Tibial artery (tissue), 4 donors: Measurements from ENCODE around the gene KIF26A.
A peak's percentile ranks its signal among the peaks of the same experiment; 100 is the strongest.

Source experiments
- DNase-seq, 2 donors: peaks; one replicate each; pipeline ENCODE4 v3.0.0-alpha.2; 2019
- H3K27ac ChIP-seq, 2 donors: fragments of 200-600 bp; sonication (generic) in 1 of 2; 1 replicate in 1 of 2; 2 replicates in 1 of 2; pipeline ENCODE4 v1.5.1; 2018 to 2019; ENCODE audit warnings: mild to moderate bottlenecking in 1 of 2
- H3K27me3 ChIP-seq, 2 donors: fragments of 200-600 bp; sonication (generic) in 1 of 2; one replicate each; pipeline versions ENCODE4 v1.5.1 to v1.6.0; 2016 to 2019
- H3K36me3 ChIP-seq, 3 donors: fragments of 200-600 bp; sonication (generic) in 2 of 3; one replicate each; pipeline ENCODE4 v1.5.1; 2016 to 2019; ENCODE audit warnings: mild to moderate bottlenecking in 2 of 3
- H3K4me1 ChIP-seq, 4 donors: fragments of 200-600 bp; sonication (generic) in 2 of 4; 1 replicate in 3 of 4; 2 replicates in 1 of 4; pipeline ENCODE4 v1.5.1; 2016 to 2019
- H3K4me3 ChIP-seq, 2 donors: fragments of 200-600 bp; sonication (generic) in 1 of 2; 1 replicate in 1 of 2; 2 replicates in 1 of 2; pipeline ENCODE4 v1.5.1; 2018 to 2019; ENCODE audit warnings: mild to moderate bottlenecking in 2 of 2
- H3K9me3 ChIP-seq, 3 donors: fragments of 200-600 bp; sonication (generic) in 1 of 3; one replicate each; pipeline ENCODE4 v1.5.1; 2016 to 2019
- CTCF ChIP-seq, 2 experiments: fragments of 200-600 bp in 1 of 2; fragments of 450-650 bp in 1 of 2; IDR thresholded peaks; one replicate each; pipeline ENCODE4 v1.5.1; 2017 to 2019; ENCODE audit warnings: antibody characterized with exemption in 2 of 2, mild to moderate bottlenecking in 1 of 2, moderate library complexity in 1 of 2
- intact Hi-C: fragments of 100-400 bp; cut with DNase I; formaldehyde crosslinking; loops from one replicate; pipeline ENCODE4 v1.15.0; 2023; ENCODE audit warnings: low total_unique reads

Gene KIF26A

DNA sequence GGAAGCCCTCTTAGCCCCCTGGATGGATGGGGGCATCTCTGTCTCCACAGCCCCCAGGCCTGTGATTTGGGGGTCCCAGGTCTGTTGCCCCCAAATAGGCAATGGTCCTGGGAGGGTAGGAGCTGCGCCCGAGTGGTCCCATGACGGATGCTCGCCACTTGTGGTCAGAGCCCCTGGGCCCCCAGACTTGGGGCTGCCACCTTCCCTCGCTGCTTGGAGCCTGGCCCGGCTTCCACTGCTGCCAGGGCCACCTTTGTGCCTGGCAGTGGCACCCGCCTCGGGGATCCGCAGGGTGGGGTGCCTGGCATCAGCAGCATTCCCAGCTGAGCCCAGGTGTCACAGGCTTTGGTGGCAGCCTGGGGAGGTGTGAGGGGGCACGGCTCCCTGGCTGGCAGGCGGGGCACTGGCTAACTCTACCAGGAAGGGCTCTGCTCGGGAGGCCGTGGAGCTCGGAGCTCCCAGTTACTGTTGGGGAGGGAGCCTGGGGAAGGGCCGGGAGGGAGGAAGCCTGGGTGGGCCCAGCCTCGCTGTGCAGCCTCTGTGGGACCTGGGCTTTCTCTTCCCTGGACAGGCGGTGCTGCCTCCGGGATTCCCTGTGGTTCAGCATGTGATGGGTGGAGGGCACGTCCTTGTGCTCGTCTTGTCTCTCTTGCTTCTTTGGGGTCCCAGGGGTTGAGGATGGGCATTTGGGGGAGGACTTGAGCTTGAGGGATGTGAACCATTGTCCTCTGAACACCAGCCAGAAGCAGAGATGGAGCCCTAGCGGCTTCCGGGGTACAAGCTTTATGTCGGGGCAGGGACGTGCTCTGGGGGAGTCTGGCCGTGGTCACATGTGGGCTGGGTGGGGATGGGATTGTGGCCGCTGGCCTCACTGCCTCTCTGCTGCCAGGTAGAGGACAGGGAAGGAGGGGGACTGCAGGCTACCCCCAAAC, 5.4 kb downstream of the KIF26A start:
- Histone ChIP-seq H3K4me3 (no peak overlapping the region), H3K36me3 (no peaks in the 10 kb centered on the region), H3K4me1 (peaks cover 0 to 8% (median 5%) of the 10 kb centered on the region in 4 donors), H3K27ac (no peak overlapping the region), H3K9me3 (no peaks in the 10 kb centered on the region), H3K27me3 (peaks cover 0 to 88% of the 10 kb centered on the region in 2 donors)
- intact Hi-C loops = no loop called here
- peak in 1 of 2 donors; percentile 62 for DNase-seq
- TF ChIP-seq CTCF (IDR thresholded peaks at IDR 0.05) = no peak

DNA sequence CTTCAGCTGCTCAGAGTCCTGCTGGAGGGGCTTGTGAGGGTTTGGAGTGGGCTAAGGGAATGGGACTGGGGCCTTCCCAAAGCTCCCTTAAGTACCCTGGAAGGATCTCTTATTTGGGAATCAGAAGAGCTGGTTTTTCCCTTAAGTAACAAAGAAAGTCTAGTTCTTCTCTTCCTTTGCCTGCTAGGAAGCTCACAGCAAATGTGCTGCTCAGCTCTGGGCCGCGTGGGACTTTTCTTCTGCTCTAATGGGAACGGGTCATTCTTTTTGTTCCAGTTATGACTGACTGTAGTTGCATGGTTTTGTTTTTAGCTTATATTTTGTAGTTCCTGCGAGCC, 6.0 kb downstream of the KIF26A start:
- no peak for TF ChIP-seq CTCF (IDR thresholded peaks at IDR 0.05)
- H3K9me3 ChIP-seq = no peaks in the 10 kb centered on the region
- peaks cover 0 to 88% of the 10 kb centered on the region in 2 donors for H3K27me3 ChIP-seq
- DNase-seq = no peak
- no peaks in the 10 kb centered on the region for H3K36me3 ChIP-seq
- H3K27ac ChIP-seq = no peak overlapping the region
- no peak overlapping the region for H3K4me3 ChIP-seq
- H3K4me1 ChIP-seq = peaks cover 0 to 5% (median 0%) of the 10 kb centered on the region in 4 donors
- intact Hi-C loops = no loop called here

- no peaks in the 10 kb centered on the region for H3K36me3 ChIP-seq
- no peak overlapping the region for H3K27ac ChIP-seq
- H3K9me3 ChIP-seq = no peaks in the 10 kb centered on the region
- DNase-seq = peak in 1 of 2 donors; percentile 54
- intact Hi-C loops = no loop called here
- H3K27me3 ChIP-seq = peaks cover 0 to 88% of the 10 kb centered on the region in 2 donors
- TF ChIP-seq CTCF (IDR thresholded peaks at IDR 0.05) = no peak
- H3K4me3 ChIP-seq = no peak overlapping the region
- H3K4me1 ChIP-seq = peaks cover 0 to 5% (median 0%) of the 10 kb centered on the region in 4 donors
Observed at GRCh38 chr14:104144911-104145825, 6.8 kb downstream of the KIF26A start.

DNA sequence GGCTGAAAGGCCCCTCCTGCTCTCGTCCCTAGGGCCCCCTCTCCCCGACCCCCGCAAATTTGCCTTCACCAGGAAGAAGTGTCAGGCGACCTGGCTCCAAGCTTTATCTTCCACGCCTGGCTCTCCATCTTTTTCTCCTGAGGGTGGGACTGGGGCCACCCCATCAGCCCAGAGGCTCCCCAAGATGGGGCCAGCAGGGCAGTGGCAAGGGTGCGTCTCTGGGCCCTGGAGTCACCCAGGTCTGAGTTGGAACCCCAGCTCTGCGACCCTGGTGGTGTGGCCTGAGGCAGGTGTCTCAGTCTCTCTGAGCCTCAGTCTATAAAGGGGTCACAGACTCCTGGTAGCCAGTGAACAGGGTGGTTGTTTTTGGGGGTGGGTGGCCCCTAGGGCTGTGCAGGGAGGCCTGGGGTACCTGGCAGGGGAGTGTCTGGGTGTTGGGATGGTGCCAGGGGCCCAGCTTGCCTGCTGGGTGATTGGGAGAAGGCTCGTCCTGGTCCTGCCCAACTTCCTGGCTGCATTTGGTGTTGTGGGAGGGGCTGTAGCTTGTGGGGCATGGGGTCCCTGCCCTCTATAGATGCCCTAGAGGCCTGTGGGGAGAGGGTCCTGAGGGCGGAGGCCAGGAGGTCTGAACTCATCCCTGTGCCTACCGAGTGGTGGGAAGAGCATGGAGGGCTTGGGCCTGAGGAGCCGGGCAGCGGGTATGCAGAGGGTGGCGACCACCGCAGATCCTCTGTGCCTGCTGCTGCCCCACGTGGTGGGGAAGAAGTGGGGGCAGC, 7.6 kb downstream of the KIF26A start:
- no peak overlapping the region for H3K4me3 ChIP-seq

More for the DNA sequence above, 7.6 kb downstream of the KIF26A start:
- intact Hi-C loops = no loop called here
- no peak overlapping the region for H3K27ac ChIP-seq
- peaks cover 0 to 88% of the 10 kb centered on the region in 2 donors for H3K27me3 ChIP-seq
- no peaks in the 10 kb centered on the region for H3K9me3 ChIP-seq
- no peaks in the 10 kb centered on the region for H3K36me3 ChIP-seq
- DNase-seq = peak in 1 of 2 donors; percentile 62
- no peak for TF ChIP-seq CTCF (IDR thresholded peaks at IDR 0.05)
- peaks cover 0 to 5% (median 0%) of the 10 kb centered on the region in 4 donors for H3K4me1 ChIP-seq
